IMR-90 (cell line): ENCODE measurements around the gene DHX9.

ENCODE experiments used
- BHLHE40 ChIP-seq: fragments of 150-350 bp; IDR thresholded peaks from 2 replicates; pipeline ENCODE4 v1.6.1; 2016; ENCODE audit warnings: mild to moderate bottlenecking, low read depth, low read length
- CEBPB ChIP-seq: IDR thresholded peaks from 2 replicates; pipeline ENCODE4 v1.6.1; 2012; ENCODE audit warnings: low read depth, low read length, improper control_type of control experiment
- CTCF ChIP-seq: conservative IDR thresholded peaks from 2 replicates; pipeline ENCODE4 v1.5.1; 2012; ENCODE audit warnings: mild to moderate bottlenecking, low read depth, low read length, improper control_type of control experiment
- ELK1 ChIP-seq: fragments of 150-350 bp; IDR thresholded peaks from 2 replicates; pipeline ENCODE4 v1.6.1; 2016; ENCODE audit warnings: low read depth, mild to moderate bottlenecking, low read length, moderate library complexity, borderline replicate concordance
- FOS ChIP-seq: fragments of 150-350 bp; IDR thresholded peaks from 2 replicates; pipeline ENCODE4 v1.6.1; 2016; ENCODE audit warnings: low read depth, low read length
- MAFK ChIP-seq: IDR thresholded peaks from 2 replicates; pipeline ENCODE4 v1.6.1; 2012; ENCODE audit warnings: low read depth, low read length, improper control_type of control experiment
- MXI1 ChIP-seq: IDR thresholded peaks from 2 replicates; pipeline ENCODE4 v1.6.1; 2012; ENCODE audit warnings: low read depth, mild to moderate bottlenecking, low read length, moderate library complexity, borderline replicate concordance
- NFE2L2 ChIP-seq: fragments of 150-350 bp; IDR thresholded peaks from 2 replicates; pipeline ENCODE4 v1.6.1; 2016; ENCODE audit warnings: low read depth, mild to moderate bottlenecking, low read length
- POLR2A ChIP-seq: IDR thresholded peaks from 2 replicates; pipeline ENCODE4 v1.6.1; 2012; ENCODE audit warnings: mild to moderate bottlenecking, low read depth, low read length
- RAD21 ChIP-seq: IDR thresholded peaks from 2 replicates; pipeline ENCODE4 v1.6.1; 2012; ENCODE audit warnings: low read length, improper control_type of control experiment
- RCOR1 ChIP-seq: IDR thresholded peaks from 2 replicates; pipeline ENCODE4 v1.6.1; 2012; ENCODE audit warnings: mild to moderate bottlenecking, low read length, improper control_type of control experiment; ENCODE audit not compliant: insufficient replicate concordance
- RFX5 ChIP-seq: IDR thresholded peaks from 2 replicates; pipeline ENCODE4 v1.8.0; 2012; ENCODE audit warnings: low read depth, mild to moderate bottlenecking, low read length, moderate library complexity
- SMC3 ChIP-seq: fragments of 150-350 bp; IDR thresholded peaks from 2 replicates; pipeline ENCODE4 v1.6.1; 2016; ENCODE audit warnings: low read depth, mild to moderate bottlenecking, antibody characterized with exemption, low read length, moderate library complexity
- USF2 ChIP-seq: fragments of 150-350 bp; IDR thresholded peaks from 2 replicates; pipeline ENCODE4 v1.6.1; 2017; ENCODE audit warnings: mild to moderate bottlenecking, antibody characterized with exemption, low read length, low read depth

- no peak for TF ChIP-seq CTCF
- no peak for TF ChIP-seq POLR2A
- TF ChIP-seq MAFK: no peak
- no peak for TF ChIP-seq CEBPB
- no peak for TF ChIP-seq RFX5
- no peak for TF ChIP-seq SMC3
- no peak for TF ChIP-seq BHLHE40
- no peak for TF ChIP-seq FOS
- no peak for TF ChIP-seq USF2
- no peak for TF ChIP-seq ELK1
- no peak for TF ChIP-seq MXI1
- TF ChIP-seq RAD21: no peak
- no peak for TF ChIP-seq NFE2L2
- no peak for TF ChIP-seq RCOR1
Observed at GRCh38 chr1:182862827-182863226, 23.7 kb downstream of the DHX9 start.
